Measurements from ENCODE around the gene APOL3.
"Not testable (repeated sequence)": the region's sequence is repeated elsewhere in the genome, so short reads cannot be mapped to it uniquely, and the experiment has no call there.

APOL3 gene

GRCh38 chr22:36160499-36160942 lies at the start of gene APOL3:
TSS of gene APOL3 (minus strand) at chr22:36160755. CDS start at chr22:36149055, 11,700 bp downstream.
- no peak for DNase-seq

- DNase-seq: no peak
Observed at GRCh38 chr22:36210224-36210623, 49.7 kb upstream of the APOL3 start.

GRCh38 chr22:36209488-36209908 lies 48.9 kb upstream of the APOL3 start:
- DNase-seq: not testable (repeated sequence)

GRCh38 chr22:36208914-36209313 lies 48.4 kb upstream of the APOL3 start:
- no peak for DNase-seq

- DNase-seq: no peak
Observed at GRCh38 chr22:36208162-36208765, 47.7 kb upstream of the APOL3 start.

GRCh38 chr22:36206255-36206654 lies 45.7 kb upstream of the APOL3 start:
- no peak for DNase-seq

GRCh38 chr22:36205573-36205972 lies 45.0 kb upstream of the APOL3 start:
- DNase-seq: not testable (repeated sequence)

- DNase-seq: no peak
Observed at GRCh38 chr22:36204632-36205015, 44.1 kb upstream of the APOL3 start.

- DNase-seq: no peak
Observed at GRCh38 chr22:36204001-36204631, 43.6 kb upstream of the APOL3 start.

GRCh38 chr22:36203441-36203840 lies 42.9 kb upstream of the APOL3 start:
- not testable (repeated sequence) for DNase-seq

- not testable (repeated sequence) for DNase-seq
Observed at GRCh38 chr22:36202906-36203305, 42.4 kb upstream of the APOL3 start.

GRCh38 chr22:36201630-36202319 lies 41.2 kb upstream of the APOL3 start, which contains the start of gene APOL4:
TSS of gene APOL4 (minus strand) at chr22:36201809. CDS start at chr22:36201734, 75 bp downstream.
- DNase-seq: peak; percentile 42

- DNase-seq: not testable (repeated sequence)
Observed at GRCh38 chr22:36201025-36201424, 40.5 kb upstream of the APOL3 start.

- DNase-seq: no peak
Observed at GRCh38 chr22:36199001-36199551, 38.5 kb upstream of the APOL3 start.

- no peak for DNase-seq
Observed at GRCh38 chr22:36198536-36198935, 38.0 kb upstream of the APOL3 start.

- DNase-seq: no peak
Observed at GRCh38 chr22:36197514-36198146, 37.1 kb upstream of the APOL3 start.

- DNase-seq: no peak
Observed at GRCh38 chr22:36197065-36197440, 36.5 kb upstream of the APOL3 start.

GRCh38 chr22:36196254-36197064 lies 35.9 kb upstream of the APOL3 start:
- no peak for DNase-seq

GRCh38 chr22:36194971-36195370 lies 34.4 kb upstream of the APOL3 start:
- peak; percentile 24 for DNase-seq

- no peak for DNase-seq
Observed at GRCh38 chr22:36194385-36194784, 33.8 kb upstream of the APOL3 start.

- no peak for DNase-seq
Observed at GRCh38 chr22:36193577-36193976, 33.0 kb upstream of the APOL3 start.

GRCh38 chr22:36193171-36193570 lies 32.6 kb upstream of the APOL3 start:
- no peak for DNase-seq
